AG09309 (cell line): ENCODE data around the gene DYNC1H1.

Source experiments
- DNase-seq: peaks from one replicate; pipeline ENCODE4 v3.0.0-alpha.2; 2010; ENCODE audit warnings: low read depth
- H3K4me3 ChIP-seq: 2 replicates; pipeline ENCODE4 v1.5.1; 2011; ENCODE audit warnings: mild to moderate bottlenecking, low read depth, low read length, moderate library complexity; ENCODE audit not compliant: control insufficient read depth
- TF ChIP-seq, protein P1 (sequence below): IDR thresholded peaks from 2 replicates; pipeline ENCODE4 v1.5.1; 2011; ENCODE audit warnings: mild to moderate bottlenecking, low read depth, low read length, inconsistent platforms; ENCODE audit not compliant: insufficient read depth, control insufficient read depth; ENCODE audit errors: missing control alignments

DYNC1H1 gene

DNA sequence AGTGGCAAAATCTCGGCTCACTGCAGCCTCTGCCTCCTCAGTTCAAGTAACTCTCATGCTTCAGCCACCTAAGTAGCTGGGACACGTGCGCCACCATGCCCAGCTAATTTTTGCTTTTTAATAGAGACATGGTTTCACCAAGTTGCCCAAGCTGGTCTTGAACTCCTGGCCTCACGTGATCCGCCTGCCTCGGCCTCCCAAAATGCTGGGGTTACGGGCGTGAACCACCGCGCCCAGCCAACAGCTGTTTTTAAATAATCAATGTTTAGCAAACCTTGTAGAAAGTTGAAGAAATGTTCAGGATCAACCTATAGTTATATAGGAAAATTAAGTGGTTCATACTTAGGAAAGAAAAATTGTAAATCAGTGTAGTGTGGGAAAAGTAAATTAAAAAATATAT, 128.4 kb downstream of the DYNC1H1 start:
- TF ChIP-seq, protein P1, sequence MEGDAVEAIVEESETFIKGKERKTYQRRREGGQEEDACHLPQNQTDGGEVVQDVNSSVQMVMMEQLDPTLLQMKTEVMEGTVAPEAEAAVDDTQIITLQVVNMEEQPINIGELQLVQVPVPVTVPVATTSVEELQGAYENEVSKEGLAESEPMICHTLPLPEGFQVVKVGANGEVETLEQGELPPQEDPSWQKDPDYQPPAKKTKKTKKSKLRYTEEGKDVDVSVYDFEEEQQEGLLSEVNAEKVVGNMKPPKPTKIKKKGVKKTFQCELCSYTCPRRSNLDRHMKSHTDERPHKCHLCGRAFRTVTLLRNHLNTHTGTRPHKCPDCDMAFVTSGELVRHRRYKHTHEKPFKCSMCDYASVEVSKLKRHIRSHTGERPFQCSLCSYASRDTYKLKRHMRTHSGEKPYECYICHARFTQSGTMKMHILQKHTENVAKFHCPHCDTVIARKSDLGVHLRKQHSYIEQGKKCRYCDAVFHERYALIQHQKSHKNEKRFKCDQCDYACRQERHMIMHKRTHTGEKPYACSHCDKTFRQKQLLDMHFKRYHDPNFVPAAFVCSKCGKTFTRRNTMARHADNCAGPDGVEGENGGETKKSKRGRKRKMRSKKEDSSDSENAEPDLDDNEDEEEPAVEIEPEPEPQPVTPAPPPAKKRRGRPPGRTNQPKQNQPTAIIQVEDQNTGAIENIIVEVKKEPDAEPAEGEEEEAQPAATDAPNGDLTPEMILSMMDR: no peak
- H3K4me3 ChIP-seq: no peak overlapping the region
- DNase-seq: no peak

DNA sequence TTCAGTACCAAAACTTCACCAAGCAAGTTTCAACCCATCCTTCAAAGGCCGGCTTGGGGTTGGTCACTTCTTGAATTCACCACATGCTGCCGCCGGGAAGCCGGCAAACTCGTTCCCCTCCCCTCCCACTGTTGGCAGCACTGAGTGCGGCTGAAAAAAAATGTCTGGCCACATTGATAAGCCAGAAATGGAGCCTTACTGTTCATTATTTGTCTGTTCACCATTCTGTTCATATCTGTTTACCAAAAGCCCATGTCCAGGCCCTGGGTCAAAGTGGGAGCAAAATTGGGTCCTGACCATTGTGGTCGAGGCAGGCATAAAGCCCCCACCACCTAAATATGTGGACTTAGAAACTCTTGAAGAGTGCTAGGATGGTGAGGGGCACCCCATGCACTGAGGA, 129.7 kb downstream of the DYNC1H1 start:
- TF ChIP-seq, protein P1: no peak
- DNase-seq: no peak
- H3K4me3 ChIP-seq: no peak overlapping the region

DNA sequence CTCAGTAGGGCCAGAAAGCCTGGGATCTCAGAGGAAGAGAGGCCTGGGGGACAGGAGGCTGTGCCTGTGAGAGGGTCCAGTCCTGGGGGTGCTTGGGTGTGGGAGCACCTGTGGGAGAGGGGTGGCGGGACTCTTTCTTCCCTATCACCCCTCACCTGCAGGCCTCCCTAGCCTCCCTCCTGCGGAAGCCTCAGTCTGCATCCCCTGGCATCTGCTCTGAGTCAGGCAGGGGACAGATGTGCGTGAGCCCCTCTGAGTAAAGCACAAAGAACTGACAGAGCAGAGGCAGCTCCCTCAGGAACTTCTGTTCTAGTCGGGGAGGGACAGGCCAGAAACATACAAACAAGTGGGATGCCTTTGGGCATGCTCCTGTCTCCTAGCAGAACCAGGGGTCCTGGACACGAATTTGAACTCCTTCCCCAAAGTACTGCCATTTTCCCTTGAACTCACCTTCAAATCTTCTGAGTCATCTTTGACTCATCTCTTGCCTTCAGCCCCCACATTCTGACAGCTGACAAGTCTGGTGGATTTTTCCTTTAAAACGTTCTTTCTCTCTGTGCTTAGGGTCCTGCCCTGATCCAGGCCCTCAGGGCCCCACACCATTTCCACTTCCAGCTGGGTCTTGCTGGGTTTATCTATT, 131.0 kb downstream of the DYNC1H1 start:
- TF ChIP-seq, protein P1: no peak
- no peak overlapping the region for H3K4me3 ChIP-seq
- DNase-seq: no peak

DNA sequence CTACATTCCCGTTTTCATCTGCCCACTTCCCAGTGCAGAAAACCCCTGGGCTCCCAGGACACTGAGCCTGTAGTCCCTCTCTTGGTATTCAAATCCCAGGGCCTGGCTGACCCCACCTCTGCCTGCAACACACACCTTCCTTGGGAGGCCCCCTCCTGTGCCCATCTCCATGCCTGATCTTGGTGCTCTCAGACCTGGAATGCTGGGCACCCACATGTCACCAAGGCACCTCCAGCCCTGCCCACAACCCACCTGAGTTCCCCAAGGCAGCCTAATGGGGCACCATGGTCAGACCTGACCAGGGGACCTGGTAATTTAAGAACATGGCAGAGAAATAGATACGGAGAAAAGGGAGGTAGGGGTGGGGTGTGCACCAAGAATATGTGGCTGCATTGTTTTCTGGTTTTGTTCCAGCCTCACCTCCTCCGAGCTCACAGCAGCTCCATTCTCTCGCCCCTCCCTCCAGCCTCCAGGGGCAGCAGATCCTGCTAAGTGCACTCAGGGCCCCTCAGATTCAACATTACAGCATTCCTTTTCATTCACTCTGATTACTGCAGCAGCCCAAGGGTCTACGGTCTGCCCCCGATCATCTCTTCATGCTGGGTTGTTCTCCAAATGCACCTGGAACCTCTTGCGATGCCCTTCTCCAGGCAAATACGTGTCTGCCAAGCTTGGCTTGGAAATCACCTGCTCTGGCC, 131.6 kb downstream of the DYNC1H1 start:
- TF ChIP-seq, protein P1: no peak
- H3K4me3 ChIP-seq: no peak overlapping the region
- no peak for DNase-seq

DNA sequence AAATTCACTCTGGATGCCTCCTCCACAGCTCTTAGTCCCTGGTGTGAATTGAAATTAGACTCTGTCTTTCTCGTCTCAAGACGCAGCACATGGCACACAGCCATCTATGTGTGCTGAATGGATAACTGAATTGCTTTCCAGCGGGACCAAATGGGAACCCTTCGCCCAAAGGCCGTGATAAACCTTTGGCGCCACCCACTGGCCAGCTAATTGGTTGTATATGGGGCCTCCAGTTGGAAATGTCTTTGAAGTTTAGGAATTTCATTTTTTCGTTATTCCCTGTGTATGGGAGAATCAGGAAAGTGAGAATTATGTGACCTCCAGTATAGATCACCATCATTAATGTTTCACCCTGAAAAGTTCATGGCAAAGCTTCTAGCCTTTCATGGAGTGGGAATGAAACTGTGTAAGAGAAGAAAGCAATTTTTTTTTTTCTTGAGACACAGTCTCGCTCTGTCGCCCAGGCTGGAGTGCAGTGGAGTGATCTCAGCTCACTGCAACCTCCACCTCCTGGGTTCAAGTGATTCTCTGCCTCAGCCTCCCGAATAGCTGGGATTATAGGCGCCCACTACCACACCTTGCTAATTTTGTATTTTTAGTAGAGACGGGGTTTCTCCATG, 132.3 kb downstream of the DYNC1H1 start:
- H3K4me3 ChIP-seq: no peak overlapping the region
- TF ChIP-seq, protein P1: peak; percentile 88

DNA sequence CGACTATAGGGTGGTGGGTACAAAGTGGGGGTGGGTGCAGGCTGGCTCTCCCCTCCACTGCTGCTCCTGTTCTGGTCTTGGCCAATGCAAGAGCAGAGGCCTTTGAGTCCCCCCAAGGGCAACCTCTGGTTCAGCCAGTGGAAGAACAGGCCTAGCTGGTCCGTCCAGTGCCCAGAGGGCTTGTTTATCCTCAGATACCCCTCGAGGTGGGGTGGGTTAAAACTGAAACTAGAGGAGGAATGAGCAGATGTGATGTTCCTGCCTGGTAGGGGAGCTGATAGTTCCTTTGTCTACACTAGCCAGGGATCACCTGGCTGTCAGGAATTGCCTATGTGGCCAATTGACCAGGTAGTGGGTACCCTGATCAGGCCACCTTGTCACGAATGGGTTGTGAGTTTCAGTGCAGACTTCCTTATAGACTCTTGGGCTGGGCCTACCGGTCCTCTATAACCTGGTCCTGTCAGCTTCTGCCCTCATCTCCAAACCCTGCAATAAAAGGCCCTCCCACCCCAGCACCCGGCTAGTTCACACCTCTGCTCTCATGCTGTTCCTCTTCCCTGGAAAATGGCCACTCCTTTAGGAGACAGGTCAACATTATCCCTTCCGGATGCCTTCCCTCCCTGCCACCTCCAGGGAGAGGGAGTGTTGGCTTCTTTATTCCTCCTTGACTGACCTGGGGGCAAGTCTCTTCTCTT, 133.2 kb downstream of the DYNC1H1 start:
- TF ChIP-seq, protein P1: no peak
- DNase-seq: no peak
- H3K4me3 ChIP-seq: no peak overlapping the region

More for the DNA sequence above, 132.3 kb downstream of the DYNC1H1 start:
- DNase-seq: peak; percentile 18
